HEK293T (cell line): ENCODE measurements around the gene SLC6A6.

Experiments used
- ARNT ChIP-seq: fragments of 450-650 bp; IDR thresholded peaks from 2 replicates; pipeline ENCODE4 v1.6.1; 2017; ENCODE audit warnings: mild to moderate bottlenecking
- NFRKB ChIP-seq: fragments of 450-650 bp; IDR thresholded peaks from 2 replicates; pipeline ENCODE4 v1.6.1; 2016; ENCODE audit warnings: mild to moderate bottlenecking, moderate library complexity
- SP1 ChIP-seq: fragments of 450-650 bp; IDR thresholded peaks from 2 replicates; pipeline ENCODE4 v1.6.1; 2017

DNA sequence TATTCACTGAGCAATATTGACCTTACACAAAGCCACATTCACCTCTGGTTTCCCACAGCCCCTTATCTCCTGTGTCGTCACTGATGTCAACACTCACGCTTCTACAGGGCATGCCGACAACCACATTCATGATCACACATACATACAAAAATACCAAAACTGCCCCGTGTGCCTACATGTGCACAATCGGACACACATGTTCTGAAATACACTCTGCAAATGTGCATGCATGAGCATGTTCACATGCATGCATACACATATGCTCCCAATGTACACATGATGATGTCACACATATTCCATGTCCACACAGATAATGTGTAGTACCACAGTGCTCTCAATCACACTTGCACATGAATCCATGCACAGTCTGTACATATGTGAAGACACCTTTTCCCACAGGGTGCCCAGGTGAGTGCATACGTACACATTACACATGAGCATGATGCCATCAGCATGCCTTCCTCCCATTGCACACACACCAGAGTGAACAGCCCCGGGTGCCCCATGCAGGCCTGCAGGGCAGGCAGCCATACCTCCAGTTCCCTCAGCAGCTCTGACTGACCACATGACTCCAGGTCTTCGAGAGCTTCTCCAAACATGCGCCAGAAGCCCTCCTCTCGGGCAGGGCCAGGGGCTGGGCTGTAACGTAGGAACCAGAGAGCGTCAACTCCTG lies 100.8 kb downstream of the SLC6A6 start:
- no peak for TF ChIP-seq NFRKB
- TF ChIP-seq SP1 = no peak
- TF ChIP-seq ARNT = no peak
